Fibroblast of lung (primary cell): ENCODE results near the gene LSAMP. TPM values are rescaled to one million over a fixed set of nuclear protein-coding genes. Genes with fewer than 3 reads are reported as not detected.

Experiments used
- DNase-seq, 2 donors: peaks; one replicate each; pipeline versions ENCODE4 v3.0.0 to v3.0.0-alpha.2; 2010; ENCODE audit warnings: low read depth in 2 of 2
- H2AFZ ChIP-seq: 2 replicates; pipeline ENCODE4 v1.5.1; 2012; ENCODE audit warnings: low read length, control low read depth, inconsistent platforms
- H3K27ac ChIP-seq: 2 replicates; pipeline ENCODE4 v1.5.1; 2011; ENCODE audit warnings: low read length, control low read depth; ENCODE audit not compliant: insufficient read depth
- H3K27me3 ChIP-seq: 2 replicates; pipeline ENCODE4 v1.5.1; 2011; ENCODE audit warnings: mild to moderate bottlenecking, low read length; ENCODE audit not compliant: control insufficient read depth, insufficient read depth
- H3K36me3 ChIP-seq: 2 replicates; pipeline ENCODE4 v1.5.1; 2011; ENCODE audit warnings: low read length; ENCODE audit not compliant: control insufficient read depth, insufficient read depth
- H3K4me1 ChIP-seq: 2 replicates; pipeline ENCODE4 v1.5.1; 2011; ENCODE audit warnings: low read length; ENCODE audit not compliant: control insufficient read depth, insufficient read depth; ENCODE audit errors: extremely low read depth
- H3K4me2 ChIP-seq: 2 replicates; pipeline ENCODE4 v1.5.1; 2011; ENCODE audit warnings: low read length, control low read depth; ENCODE audit not compliant: insufficient read depth; ENCODE audit errors: extremely low read depth
- H3K4me3 ChIP-seq, 4 experiments: fragments of 200-600 bp in 1 of 4; sonication (generic) in 1 of 4; replicated peaks in 1 of 4; 2 replicates each; pipeline ENCODE4 v1.5.1; 2011 to 2016; ENCODE audit warnings: low read length in 4 of 4, low read depth in 3 of 4, mild to moderate bottlenecking in 3 of 4, control low read depth in 2 of 4, inconsistent platforms in 1 of 4, mixed read lengths in 1 of 4; ENCODE audit not compliant: insufficient read depth in 1 of 4; ENCODE audit errors: control extremely low read depth in 1 of 4
- H3K79me2 ChIP-seq: 2 replicates; pipeline ENCODE4 v1.5.1; 2012; ENCODE audit warnings: mild to moderate bottlenecking, low read length, inconsistent platforms; ENCODE audit not compliant: control insufficient read depth, insufficient read depth
- H3K9ac ChIP-seq: 2 replicates; pipeline ENCODE4 v1.5.1; 2011; ENCODE audit warnings: mild to moderate bottlenecking, low read length, control low read depth; ENCODE audit not compliant: insufficient read depth
- H3K9me3 ChIP-seq: 2 replicates; pipeline ENCODE4 v1.5.1; 2012; ENCODE audit warnings: low read depth, low read length; ENCODE audit not compliant: control insufficient read depth, insufficient read depth
- H4K20me1 ChIP-seq: 2 replicates; pipeline ENCODE4 v1.5.1; 2011; ENCODE audit warnings: low read length; ENCODE audit not compliant: control insufficient read depth, insufficient read depth; ENCODE audit errors: extremely low read depth
- EZH2 ChIP-seq: IDR thresholded peaks from 2 replicates; pipeline ENCODE4 v1.5.1; 2012; ENCODE audit warnings: low read length, control low read depth, mild to moderate bottlenecking; ENCODE audit errors: missing control alignments
- polyA plus RNA-seq, 2 donors: library from polyadenylated mRNA; depleted of rRNA in 1 of 2; stranded (reverse) in 1 of 2; unstranded in 1 of 2; fragments of >200 nt; gene quantifications; 2 replicates each; pipeline ENCODE4 v1.2.1, GENCODE V29; 2011 to 2012; ENCODE audit warnings: missing spikeins in 1 of 2
- total RNA-seq: library from RNA; depleted of rRNA; stranded (reverse); fragments of >200 nt; gene quantifications from 2 replicates; pipeline ENCODE4 v1.2.1, GENCODE V29; 2014
- TF ChIP-seq, protein P1 (sequence below), 2 donors: IDR thresholded peaks in 1 of 2; conservative IDR thresholded peaks in 1 of 2; 1 replicate in 1 of 2; 2 replicates in 1 of 2; pipeline ENCODE4 v1.5.1; 2011 to 2012; ENCODE audit warnings: low read length in 2 of 2, control low read depth in 1 of 2, inconsistent platforms in 1 of 2, low read depth in 1 of 2, mild to moderate bottlenecking in 1 of 2

Gene LSAMP
- total and polyA plus RNA-seq, 2 donors (not counting 1 experiment from before 2014, with no cell fraction given) = 4.8 to 5.9 TPM

DNA sequence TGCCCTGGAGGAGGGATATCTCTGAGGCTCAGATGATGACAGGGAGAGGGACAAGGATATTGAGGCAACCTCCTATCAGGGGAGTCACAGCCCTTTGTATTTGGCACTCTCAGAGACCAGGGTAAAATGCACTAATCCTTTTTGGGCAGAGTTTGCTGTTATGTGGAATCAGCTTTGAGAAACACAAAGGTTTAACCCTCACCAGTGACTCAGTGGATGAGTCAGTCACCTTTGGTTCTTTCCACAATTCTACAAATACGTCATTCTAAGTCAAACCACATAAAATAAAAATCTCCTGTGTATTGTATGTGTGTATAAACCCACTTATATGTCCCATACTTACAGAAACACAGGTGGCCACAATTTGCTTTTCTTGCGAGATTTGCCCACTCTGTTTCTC is 5.1 kb downstream of the LSAMP start:
- Histone ChIP-seq H3K4me1 (no peaks in the 10 kb centered on the region), H3K9me3 (no peaks in the 10 kb centered on the region), H3K36me3 (no peaks in the 10 kb centered on the region), H3K9ac (no peak overlapping the region), H3K79me2 (no peaks in the 10 kb centered on the region), H2AFZ (no peak overlapping the region), H3K4me2 (no peak overlapping the region), H4K20me1 (no peaks in the 10 kb centered on the region), H3K4me3 (no peak overlapping the region), H3K27me3 (no peaks in the 10 kb centered on the region), H3K27ac (no peak overlapping the region)
- DNase-seq = peak; percentile 89 to 93
- no peak for TF ChIP-seq EZH2
- TF ChIP-seq, protein P1, sequence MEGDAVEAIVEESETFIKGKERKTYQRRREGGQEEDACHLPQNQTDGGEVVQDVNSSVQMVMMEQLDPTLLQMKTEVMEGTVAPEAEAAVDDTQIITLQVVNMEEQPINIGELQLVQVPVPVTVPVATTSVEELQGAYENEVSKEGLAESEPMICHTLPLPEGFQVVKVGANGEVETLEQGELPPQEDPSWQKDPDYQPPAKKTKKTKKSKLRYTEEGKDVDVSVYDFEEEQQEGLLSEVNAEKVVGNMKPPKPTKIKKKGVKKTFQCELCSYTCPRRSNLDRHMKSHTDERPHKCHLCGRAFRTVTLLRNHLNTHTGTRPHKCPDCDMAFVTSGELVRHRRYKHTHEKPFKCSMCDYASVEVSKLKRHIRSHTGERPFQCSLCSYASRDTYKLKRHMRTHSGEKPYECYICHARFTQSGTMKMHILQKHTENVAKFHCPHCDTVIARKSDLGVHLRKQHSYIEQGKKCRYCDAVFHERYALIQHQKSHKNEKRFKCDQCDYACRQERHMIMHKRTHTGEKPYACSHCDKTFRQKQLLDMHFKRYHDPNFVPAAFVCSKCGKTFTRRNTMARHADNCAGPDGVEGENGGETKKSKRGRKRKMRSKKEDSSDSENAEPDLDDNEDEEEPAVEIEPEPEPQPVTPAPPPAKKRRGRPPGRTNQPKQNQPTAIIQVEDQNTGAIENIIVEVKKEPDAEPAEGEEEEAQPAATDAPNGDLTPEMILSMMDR (conservative IDR thresholded peaks at IDR 0.05 in 1 of 2, IDR thresholded peaks at IDR 0.05 in 1 of 2; ENCODE audit: low read depth in 1 of 2, low read length in 2 of 2) = no peak

DNA sequence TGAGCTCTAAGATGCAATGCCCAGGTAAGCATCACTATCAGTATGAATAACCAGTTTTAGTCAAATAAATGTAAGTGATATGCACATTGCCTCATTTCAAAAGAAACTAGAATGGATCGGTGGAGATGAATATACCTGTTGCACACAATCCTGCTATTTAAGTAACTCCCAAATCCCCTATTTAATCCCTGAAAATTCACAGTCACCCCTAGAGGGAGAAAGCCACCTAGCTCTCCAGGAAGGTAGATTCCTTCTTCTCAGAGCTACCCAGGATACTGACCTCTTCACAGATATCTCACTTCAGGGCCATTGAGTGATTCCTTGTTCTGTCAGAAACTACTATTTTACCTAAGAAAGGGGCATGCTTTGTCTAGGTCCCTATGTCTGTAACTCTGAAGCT is 11.7 kb downstream of the LSAMP start:
- H3K27me3 ChIP-seq = no peaks in the 10 kb centered on the region
- DNase-seq = no peak
- H4K20me1 ChIP-seq = no peaks in the 10 kb centered on the region
- H3K27ac ChIP-seq = no peak overlapping the region
- H3K4me3 ChIP-seq = no peak overlapping the region
- no peak overlapping the region for H3K9ac ChIP-seq
- H3K4me2 ChIP-seq = no peak overlapping the region
- TF ChIP-seq, protein P1 (conservative IDR thresholded peaks at IDR 0.05 in 1 of 2, IDR thresholded peaks at IDR 0.05 in 1 of 2; ENCODE audit: low read depth in 1 of 2, low read length in 2 of 2) = no peak
- TF ChIP-seq EZH2 = no peak
- H3K79me2 ChIP-seq = no peaks in the 10 kb centered on the region
- H2AFZ ChIP-seq = no peak overlapping the region
- no peaks in the 10 kb centered on the region for H3K9me3 ChIP-seq
- no peaks in the 10 kb centered on the region for H3K4me1 ChIP-seq
- no peaks in the 10 kb centered on the region for H3K36me3 ChIP-seq

DNA sequence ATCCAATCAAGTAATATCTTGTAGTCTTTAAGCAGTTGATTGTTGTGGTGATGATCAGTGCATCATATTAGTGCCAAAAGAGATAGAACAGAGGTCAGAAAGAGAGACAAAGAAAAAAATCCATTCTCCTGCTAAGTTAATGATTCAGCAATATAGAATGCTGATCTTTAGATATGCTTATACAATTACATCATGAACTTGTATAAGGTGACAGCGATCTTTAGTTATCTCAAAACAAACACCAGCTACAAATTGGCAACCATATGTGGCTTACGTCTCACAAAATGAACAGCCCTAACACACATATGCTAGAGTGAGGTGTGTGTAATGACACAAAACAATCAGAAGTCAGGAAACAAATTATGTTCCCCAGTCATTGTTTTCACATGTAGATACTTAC is 12.5 kb downstream of the LSAMP start:
- Histone ChIP-seq H3K4me3 (no peak overlapping the region), H2AFZ (no peak overlapping the region), H3K79me2 (no peaks in the 10 kb centered on the region), H3K4me2 (no peak overlapping the region), H3K27ac (no peak overlapping the region), H3K36me3 (no peaks in the 10 kb centered on the region), H3K9ac (no peak overlapping the region), H3K27me3 (no peaks in the 10 kb centered on the region), H3K4me1 (no peaks in the 10 kb centered on the region), H3K9me3 (no peaks in the 10 kb centered on the region), H4K20me1 (no peaks in the 10 kb centered on the region)
- DNase-seq = peak in 1 of 2 donors; percentile 56
- TF ChIP-seq EZH2 = no peak
